Measurements from ENCODE around the gene CIT.

Gene CIT

GRCh38 chr12:119681111-119681510 is 196.0 kb downstream of the CIT start:
- no peak overlapping the region for H3K4me2 ChIP-seq (ENCODE audit: low read depth, low read length, poor library complexity, severe bottlenecking)

DNA sequence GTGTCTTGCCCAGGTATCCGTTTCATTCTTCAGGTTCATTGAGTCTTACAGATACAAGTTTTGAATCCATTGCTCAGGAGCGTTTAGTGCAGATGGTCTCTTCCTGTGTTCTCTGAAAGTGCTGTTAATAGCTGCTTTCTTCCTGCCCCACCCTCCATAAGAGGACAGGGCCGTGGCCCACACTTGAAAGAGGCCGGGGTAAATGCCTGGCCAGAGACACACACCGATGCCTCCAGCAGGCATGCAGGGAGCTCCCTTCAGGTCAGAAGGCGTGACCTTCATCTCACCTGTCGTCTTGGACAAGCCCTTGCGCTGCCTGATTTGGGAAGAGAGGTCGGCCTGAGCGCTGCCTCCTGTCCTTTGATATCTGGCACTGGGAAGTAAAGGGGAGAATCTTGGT is 197.6 kb downstream of the CIT start:
- Histone ChIP-seq H3K27me3 (ENCODE audit: insufficient read depth, low read length, poor library complexity, severe bottlenecking) (no peaks in the 10 kb centered on the region), H4K20me1 (ENCODE audit: insufficient read depth, low read length, poor library complexity, severe bottlenecking) (peaks cover 8% of the 10 kb centered on the region), H3F3A (ENCODE audit: low read depth) (no peaks in the 10 kb centered on the region), H3K36me3 (ENCODE audit: insufficient read depth, low read length) (peaks cover 76% of the 10 kb centered on the region; the same call in 1 of the 2 replicates), H3K4me1 (ENCODE audit: insufficient read depth, low read length, poor library complexity, severe bottlenecking) (peaks cover 10% of the 10 kb centered on the region), H3K9me2 (replicated peaks; ENCODE audit: low read depth, low read length) (no peaks in the 10 kb centered on the region), H3K4me3 (ENCODE audit: low read length, poor library complexity, severe bottlenecking) (no peak overlapping the region), H3K4me2 (ENCODE audit: low read depth, low read length, poor library complexity, severe bottlenecking) (no peak overlapping the region), H3K9ac (ENCODE audit: low read depth, low read length, poor library complexity, severe bottlenecking) (no peak overlapping the region), H3K9me3 (ENCODE audit: insufficient read depth, low read depth, low read length) (no peaks in the 10 kb centered on the region), H3K79me2 (ENCODE audit: insufficient read depth, low read length) (peaks cover 11% of the 10 kb centered on the region; the same call in 1 of the 2 replicates), H2AFZ (ENCODE audit: low read length) (no peak overlapping the region)
- TF ChIP-seq EZH2phosphoT487 (IDR thresholded peaks at IDR 0.05; ENCODE audit: borderline replicate concordance) (no peak), CTCF (conservative IDR thresholded peaks at IDR 0.05; ENCODE audit: low read length) (no peak)

More at GRCh38 chr12:119681111-119681510, 196.0 kb downstream of the CIT start:
- no peaks in the 10 kb centered on the region for H3K9me3 ChIP-seq (ENCODE audit: insufficient read depth, low read depth, low read length)
- no peaks in the 10 kb centered on the region for H3K79me2 ChIP-seq (ENCODE audit: insufficient read depth, low read length)
- H3K36me3 ChIP-seq (ENCODE audit: insufficient read depth, low read length), result peaks cover 67% of the 10 kb centered on the region; the same call in 1 of the 2 replicates
- no peaks in the 10 kb centered on the region for H3K4me1 ChIP-seq (ENCODE audit: insufficient read depth, low read length, poor library complexity, severe bottlenecking)
- H4K20me1 ChIP-seq (ENCODE audit: insufficient read depth, low read length, poor library complexity, severe bottlenecking), result no peaks in the 10 kb centered on the region
- H3F3A ChIP-seq (ENCODE audit: low read depth), result no peaks in the 10 kb centered on the region
- no peaks in the 10 kb centered on the region for H3K9me2 ChIP-seq (replicated peaks; ENCODE audit: low read depth, low read length)
- no peak overlapping the region for H3K9ac ChIP-seq (ENCODE audit: low read depth, low read length, poor library complexity, severe bottlenecking)
- no peaks in the 10 kb centered on the region for H3K27me3 ChIP-seq (ENCODE audit: insufficient read depth, low read length, poor library complexity, severe bottlenecking)
- TF ChIP-seq CTCF (conservative IDR thresholded peaks at IDR 0.05; ENCODE audit: low read length), result no peak
- no peak for TF ChIP-seq EZH2phosphoT487 (IDR thresholded peaks at IDR 0.05; ENCODE audit: borderline replicate concordance)
- no peak overlapping the region for H2AFZ ChIP-seq (ENCODE audit: low read length)
- no peak overlapping the region for H3K4me3 ChIP-seq (ENCODE audit: low read length, poor library complexity, severe bottlenecking)

GRCh38 chr12:119679081-119679480 is 198.0 kb downstream of the CIT start:
- Histone ChIP-seq H3K4me2 (ENCODE audit: low read depth, low read length, poor library complexity, severe bottlenecking) (no peak overlapping the region), H3K27me3 (ENCODE audit: insufficient read depth, low read length, poor library complexity, severe bottlenecking) (no peaks in the 10 kb centered on the region), H3K79me2 (ENCODE audit: insufficient read depth, low read length) (peaks cover 13% of the 10 kb centered on the region; the same call in 1 of the 2 replicates), H3K9me2 (replicated peaks; ENCODE audit: low read depth, low read length) (no peaks in the 10 kb centered on the region), H3K4me3 (ENCODE audit: low read length, poor library complexity, severe bottlenecking) (no peak overlapping the region), H3K9ac (ENCODE audit: low read depth, low read length, poor library complexity, severe bottlenecking) (no peak overlapping the region), H3K9me3 (ENCODE audit: insufficient read depth, low read depth, low read length) (no peaks in the 10 kb centered on the region), H3F3A (ENCODE audit: low read depth) (peaks cover 4% of the 10 kb centered on the region; the same call in 1 of the 2 replicates), H3K4me1 (ENCODE audit: insufficient read depth, low read length, poor library complexity, severe bottlenecking) (peaks cover 14% of the 10 kb centered on the region), H4K20me1 (ENCODE audit: insufficient read depth, low read length, poor library complexity, severe bottlenecking) (peaks cover 12% of the 10 kb centered on the region), H2AFZ (ENCODE audit: low read length) (no peak overlapping the region), H3K36me3 (ENCODE audit: insufficient read depth, low read length) (peaks cover 80% of the 10 kb centered on the region; the same call in 1 of the 2 replicates)
- TF ChIP-seq CTCF (conservative IDR thresholded peaks at IDR 0.05; ENCODE audit: low read length), result no peak
- no peak for TF ChIP-seq EZH2phosphoT487 (IDR thresholded peaks at IDR 0.05; ENCODE audit: borderline replicate concordance)
